OCI-M2 (cell line): Measurements from ENCODE around the gene TNFRSF6B.
A peak's percentile ranks its signal among the peaks of the same experiment; 100 is the strongest.
"Not testable (repeated sequence)": the region's sequence is repeated elsewhere in the genome, so short reads cannot be mapped to it uniquely, and the experiment has no call there.

Source experiments
- DNase-seq: peaks from one replicate; lab custom pipeline; 2025; ENCODE audit not compliant: unreplicated experiment; lab: John Stamatoyannopoulos, UW

TNFRSF6B gene

GRCh38 chr20:63696628-63697356 lies at the start of gene TNFRSF6B:
Gene TNFRSF6B, plus strand, starts transcription at chr20:63696652. Its CDS starts 116 bp downstream, at chr20:63696768.
- no peak for DNase-seq

- DNase-seq, result no peak
Observed at GRCh38 chr20:63648190-63648589, 48.3 kb upstream of the TNFRSF6B start.

- DNase-seq, result no peak
Observed at GRCh38 chr20:63648895-63649589, 47.4 kb upstream of the TNFRSF6B start.

GRCh38 chr20:63650486-63650885 lies 46.0 kb upstream of the TNFRSF6B start:
- not testable (repeated sequence) for DNase-seq

GRCh38 chr20:63651942-63652191 lies 44.6 kb upstream of the TNFRSF6B start:
- no peak for DNase-seq

GRCh38 chr20:63652192-63652980 lies 44.1 kb upstream of the TNFRSF6B start:
- no peak for DNase-seq

- DNase-seq, result peak; percentile 88
Observed at GRCh38 chr20:63653041-63653973, 43.1 kb upstream of the TNFRSF6B start, which contains the start of gene STMN3. Gene STMN3, minus strand, starts transcription at chr20:63653424. Its CDS starts 79 bp downstream, at chr20:63653345.

GRCh38 chr20:63653974-63654668 lies 42.3 kb upstream of the TNFRSF6B start:
- no peak for DNase-seq

GRCh38 chr20:63655249-63655648 lies 41.2 kb upstream of the TNFRSF6B start:
- DNase-seq, result no peak

- no peak for DNase-seq
Observed at GRCh38 chr20:63656451-63656850, 40.0 kb upstream of the TNFRSF6B start.

- DNase-seq, result no peak
Observed at GRCh38 chr20:63657260-63657936, 39.1 kb upstream of the TNFRSF6B start.

GRCh38 chr20:63657937-63658748 lies 38.3 kb upstream of the TNFRSF6B start, which contains the start of gene RTEL1:
Gene RTEL1, plus strand, starts transcription at chr20:63658312. Its CDS starts 1,091 bp downstream, at chr20:63659403.
- DNase-seq, result peak; percentile 95

GRCh38 chr20:63658749-63659187 lies 37.7 kb upstream of the TNFRSF6B start:
- DNase-seq, result no peak

- no peak for DNase-seq
Observed at GRCh38 chr20:63659370-63659769, 37.1 kb upstream of the TNFRSF6B start.

- not testable (repeated sequence) for DNase-seq
Observed at GRCh38 chr20:63660174-63660573, 36.3 kb upstream of the TNFRSF6B start.

GRCh38 chr20:63660622-63661021 lies 35.8 kb upstream of the TNFRSF6B start:
- no peak for DNase-seq

- DNase-seq, result no peak
Observed at GRCh38 chr20:63661108-63661507, 35.3 kb upstream of the TNFRSF6B start.

- DNase-seq, result no peak
Observed at GRCh38 chr20:63661959-63662812, 34.3 kb upstream of the TNFRSF6B start.
